HepG2 (cell line): ENCODE results near the gene SUPT4H1. TPM values are rescaled to one million over a fixed set of nuclear protein-coding genes. Genes with fewer than 3 reads are reported as not detected.

Source experiments
- ATAC-seq: fragments of 200-7000 bp; cut with Tn5 transposase; 3 replicates; pipeline ENCODE4 v1.9.1; 2020; ENCODE audit warnings: mild to moderate bottlenecking, moderate library complexity
- BruUV-seq: library from RNA; stranded (reverse); fragments of 400-500 nt; replicated peaks from 2 replicates; lab custom pipeline; 2021; lab: Mats Ljungman, UMichigan
- CTCF ChIA-PET: fragments of 300-600 bp; formaldehyde crosslinking; extraction: SDS; loops from one replicate; lab custom pipeline; 2021; ENCODE audit warnings: low total read pairs, inconsistent platforms, low intra/inter-chr PET ratio; lab: Yijun Ruan, JAX
- POLR2A ChIA-PET: fragments of 350-600 bp; sonication (Branson Sonifier 250); formaldehyde crosslinking; loops from one replicate; lab custom pipeline; 2020; ENCODE audit warnings: antibody characterized with exemption, inconsistent platforms; lab: Yijun Ruan, JAX
- DNase-seq: peaks from one replicate; pipeline ENCODE4 v3.0.0-alpha.2; 2015; ENCODE audit warnings: low spot score
- FAIRE-seq: peaks from 3 replicates; lab custom pipeline; 2011; peaks lifted over from hg19 to GRCh38; lab: Jason Lieb, UNC
- H2AFZ ChIP-seq: one replicate; pipeline ENCODE4 v1.6.1; 2011; ENCODE audit warnings: low read length, inconsistent platforms
- H3K27ac ChIP-seq: fragments of 300-600 bp; 3 replicates; pipeline ENCODE4 v1.8.0; 2011; ENCODE audit warnings: mixed run types, mild to moderate bottlenecking, mixed read lengths, low read length, inconsistent platforms; ENCODE audit not compliant: insufficient read depth; ENCODE audit errors: extremely low read length
- H3K27me3 ChIP-seq, 2 experiments: fragments of 200-600 bp in 1 of 2; 2 replicates in 1 of 2; 3 replicates in 1 of 2; pipeline versions ENCODE4 v1.6.0 to v1.8.0; 2011; ENCODE audit warnings: low read length in 2 of 2, mild to moderate bottlenecking in 2 of 2, moderate library complexity in 2 of 2, inconsistent platforms in 1 of 2; ENCODE audit not compliant: insufficient read depth in 2 of 2, control insufficient read depth in 1 of 2
- H3K36me3 ChIP-seq, 2 experiments: fragments of 200-600 bp in 1 of 2; replicated peaks in 1 of 2; 2 replicates in 1 of 2; 3 replicates in 1 of 2; pipeline versions ENCODE4 v1.5.1 to v1.8.0; 2011; ENCODE audit warnings: low read length in 2 of 2, inconsistent platforms in 1 of 2; ENCODE audit not compliant: insufficient read depth in 2 of 2, control insufficient read depth in 1 of 2
- H3K4me1 ChIP-seq: 2 replicates; pipeline ENCODE4 v1.5.1; 2012; ENCODE audit warnings: low read length, inconsistent platforms; ENCODE audit not compliant: insufficient read depth
- H3K4me2 ChIP-seq: 2 replicates; pipeline ENCODE4 v1.6.0; 2011; ENCODE audit warnings: low read depth, low read length, inconsistent platforms
- H3K4me3 ChIP-seq, 3 experiments: fragments of 200-600 bp in 1 of 3; sonication (generic), shearing (Covaris generic) in 1 of 3; replicated peaks in 1 of 3; 2 replicates each; pipeline ENCODE4 v1.5.1; 2011 to 2016; ENCODE audit warnings: low read length in 3 of 3, inconsistent platforms in 2 of 3, low read depth in 2 of 3, mild to moderate bottlenecking in 2 of 3, control low read depth in 1 of 3, mixed read lengths in 1 of 3; ENCODE audit not compliant: insufficient read depth in 1 of 3
- H3K79me2 ChIP-seq: one replicate; pipeline ENCODE4 v1.6.1; 2011; ENCODE audit warnings: low read length, inconsistent platforms; ENCODE audit not compliant: insufficient read depth
- H3K9ac ChIP-seq: 2 replicates; pipeline ENCODE4 v1.6.0; 2011; ENCODE audit warnings: mild to moderate bottlenecking, low read depth, low read length, inconsistent platforms; ENCODE audit not compliant: insufficient read depth
- H3K9me3 ChIP-seq: 2 replicates; pipeline ENCODE4 v1.5.1; 2012; ENCODE audit warnings: mild to moderate bottlenecking, low read length
- H4K20me1 ChIP-seq: 2 replicates; pipeline ENCODE4 v1.6.0; 2011; ENCODE audit warnings: inconsistent platforms, mild to moderate bottlenecking, low read length, moderate library complexity; ENCODE audit not compliant: insufficient read depth
- ARNT2 ChIP-seq: sonication (generic); formaldehyde crosslinking; IDR thresholded peaks from 2 replicates; pipeline ENCODE4 v1.8.0; 2022; ENCODE audit warnings: mild to moderate bottlenecking, low read depth, missing genetic modification reagents, moderate library complexity
- EEA1 ChIP-seq: sonication (generic); formaldehyde crosslinking; IDR thresholded peaks from 2 replicates; pipeline ENCODE4 v1.5.1; 2020; ENCODE audit warnings: mild to moderate bottlenecking, missing genetic modification reagents, borderline replicate concordance
- HOXA9 ChIP-seq: sonication (generic); formaldehyde crosslinking; IDR thresholded peaks from 2 replicates; pipeline ENCODE4 v1.8.1; 2022; ENCODE audit warnings: missing genetic modification reagents, mild to moderate bottlenecking, moderate library complexity, borderline replicate concordance
- IKZF4 ChIP-seq: sonication (generic); formaldehyde crosslinking; IDR thresholded peaks from 2 replicates; pipeline ENCODE4 v1.5.1; 2020; ENCODE audit warnings: borderline replicate concordance, mild to moderate bottlenecking, low read depth, missing genetic modification reagents; ENCODE audit errors: not compliant biosample characterization
- JDP2 ChIP-seq: sonication (generic); formaldehyde crosslinking; IDR thresholded peaks from 2 replicates; pipeline ENCODE4 v1.8.1; 2022; ENCODE audit warnings: missing genetic modification reagents, borderline replicate concordance
- MATR3 ChIP-seq: sonication (generic); formaldehyde crosslinking; IDR thresholded peaks from 2 replicates; pipeline ENCODE4 v1.4.0; 2020; ENCODE audit warnings: missing genetic modification reagents
- NFATC3 ChIP-seq: sonication (generic); formaldehyde crosslinking; IDR thresholded peaks from 2 replicates; pipeline ENCODE4 v1.5.1; 2020; ENCODE audit warnings: mild to moderate bottlenecking, missing genetic modification reagents
- NFE2L1 ChIP-seq: sonication (generic); formaldehyde crosslinking; IDR thresholded peaks from 2 replicates; pipeline ENCODE4 v1.4.0; 2020; ENCODE audit warnings: missing genetic modification reagents, mild to moderate bottlenecking, borderline replicate concordance
- NR1H2 ChIP-seq: sonication (generic); formaldehyde crosslinking; IDR thresholded peaks from 2 replicates; pipeline ENCODE4 v1.8.1; 2022; ENCODE audit warnings: low read depth, missing genetic modification reagents, borderline replicate concordance
- RBM22 ChIP-seq: fragments of 200-400 bp; formaldehyde crosslinking; optimal IDR thresholded peaks from 2 replicates; pipeline ENCODE3; 2017; ENCODE audit warnings: mild to moderate bottlenecking, low read length, moderate library complexity
- SMARCE1 ChIP-seq: fragments of 450-650 bp; IDR thresholded peaks from 2 replicates; pipeline ENCODE4 v1.6.1; 2017; ENCODE audit warnings: borderline replicate concordance
- TRIM24 ChIP-seq: sonication (generic); formaldehyde crosslinking; IDR thresholded peaks from 2 replicates; pipeline ENCODE4 v1.8.0; 2022; ENCODE audit warnings: mild to moderate bottlenecking, missing genetic modification reagents
- ZNF251 ChIP-seq: sonication (generic); formaldehyde crosslinking; IDR thresholded peaks from 2 replicates; pipeline ENCODE4 v1.9.0; 2021; ENCODE audit warnings: mild to moderate bottlenecking, missing genetic modification reagents
- ZNF253 ChIP-seq: sonication (generic); formaldehyde crosslinking; IDR thresholded peaks from 2 replicates; pipeline ENCODE4 v1.8.0; 2022; ENCODE audit warnings: mild to moderate bottlenecking, missing genetic modification reagents, borderline replicate concordance
- WGBS: methylation state at CpG from one replicate; pipeline ENCODE4 v1.1.6; 2017; ENCODE audit warnings: low lambda C conversion rate; 5-methylcytosine and 5-hydroxymethylcytosine counted together
- in situ Hi-C: cut with HindIII; loops from 2 replicates; pipeline ENCODE4 v1.10.0; 2017; ENCODE audit warnings: low pct_unique_long_range_greater_than_20kb; ENCODE audit not compliant: extremely low pct_ligation_motif_present
- intact Hi-C: fragments of 100-400 bp; cut with micrococcal nuclease; formaldehyde crosslinking; loops from one replicate; pipeline ENCODE4 v1.10.0; 2022; ENCODE audit not compliant: unreplicated experiment
- polyA plus RNA-seq, 8 experiments: library from polyadenylated mRNA; depleted of rRNA in 3 of 8; stranded (reverse) in 7 of 8; unstranded in 1 of 8; fragments of >200 nt; fragmentation: Illumina TruSeq in 4 of 8; extraction: Trizol in 4 of 8; gene quantifications; 2 replicates each; pipeline versions ENCODE4 v1.2.1 to v1.2.3, GENCODE V29; 2011 to 2016; ENCODE audit warnings: low read depth in 4 of 8, missing spikeins in 1 of 8, mixed read lengths in 1 of 8; ENCODE audit not compliant: insufficient read depth in 1 of 8
- total RNA-seq, 5 experiments: library from RNA; depleted of rRNA; stranded (reverse); fragments of >200 nt; fragmentation: Illumina TruSeq; extraction: Trizol; gene quantifications; 2 replicates each; pipeline ENCODE4 v1.2.3, GENCODE V29; 2016; ENCODE audit warnings: low read depth in 1 of 5
- TF ChIP-seq, protein P1 (sequence below): sonication (generic); formaldehyde crosslinking; IDR thresholded peaks from 2 replicates; pipeline ENCODE4; 2020; ENCODE audit warnings: missing genetic modification reagents, mild to moderate bottlenecking, borderline replicate concordance

SUPT4H1 gene
- total and polyA plus RNA-seq, 2 of the 13 experiments (the other 11 are each of a cell fraction or from before 2014, with no cell fraction given) = 155 to 244 TPM

DNA sequence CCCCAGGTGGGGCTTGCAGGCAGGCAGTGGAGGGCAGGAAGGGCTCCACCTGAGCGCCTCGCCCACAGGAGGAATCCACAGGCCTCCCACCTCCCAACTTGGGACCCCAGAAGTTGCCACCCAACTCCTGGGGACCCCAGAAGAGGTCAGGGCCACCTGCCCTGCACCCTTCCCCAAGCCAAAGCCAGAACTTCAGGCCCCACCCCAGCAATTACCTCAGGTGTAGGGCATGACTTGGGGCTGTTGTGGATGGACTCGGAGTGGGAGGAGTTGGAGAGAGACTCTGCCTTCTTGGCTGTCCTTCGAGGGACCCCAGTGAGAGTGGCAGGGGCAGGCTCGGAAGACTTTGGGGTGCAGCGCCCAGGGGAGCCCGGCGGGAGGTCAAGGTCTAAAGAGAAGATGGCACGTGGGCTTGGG, 33.9 kb downstream of the SUPT4H1 start:
- H4K20me1 ChIP-seq = no peaks in the 10 kb centered on the region
- ATAC-seq (no peak), FAIRE-seq (no peak), DNase-seq (no peak)
- intact Hi-C loops (no loop called here), in situ Hi-C loops (no loop called here)
- H3K9ac ChIP-seq = no peak overlapping the region
- TF ChIP-seq ZNF253 (CRISPR knock-in tag) = no peak
- TF ChIP-seq ARNT2 (CRISPR knock-in tag) = no peak
- no peak for TF ChIP-seq MATR3 (CRISPR knock-in tag)
- no peak for TF ChIP-seq SMARCE1
- TF ChIP-seq JDP2 (CRISPR knock-in tag) = no peak
- no peak for TF ChIP-seq NFE2L1 (CRISPR knock-in tag)
- TF ChIP-seq RBM22 = no peak
- no peak for TF ChIP-seq NR1H2 (CRISPR knock-in tag)
- TF ChIP-seq EEA1 (CRISPR knock-in tag) = no peak
- no peak for TF ChIP-seq NFATC3 (CRISPR knock-in tag)
- TF ChIP-seq HOXA9 (CRISPR knock-in tag) = no peak
- TF ChIP-seq ZNF251 (CRISPR knock-in tag) = no peak
- no peak for TF ChIP-seq TRIM24 (CRISPR knock-in tag)
- TF ChIP-seq, protein P1, sequence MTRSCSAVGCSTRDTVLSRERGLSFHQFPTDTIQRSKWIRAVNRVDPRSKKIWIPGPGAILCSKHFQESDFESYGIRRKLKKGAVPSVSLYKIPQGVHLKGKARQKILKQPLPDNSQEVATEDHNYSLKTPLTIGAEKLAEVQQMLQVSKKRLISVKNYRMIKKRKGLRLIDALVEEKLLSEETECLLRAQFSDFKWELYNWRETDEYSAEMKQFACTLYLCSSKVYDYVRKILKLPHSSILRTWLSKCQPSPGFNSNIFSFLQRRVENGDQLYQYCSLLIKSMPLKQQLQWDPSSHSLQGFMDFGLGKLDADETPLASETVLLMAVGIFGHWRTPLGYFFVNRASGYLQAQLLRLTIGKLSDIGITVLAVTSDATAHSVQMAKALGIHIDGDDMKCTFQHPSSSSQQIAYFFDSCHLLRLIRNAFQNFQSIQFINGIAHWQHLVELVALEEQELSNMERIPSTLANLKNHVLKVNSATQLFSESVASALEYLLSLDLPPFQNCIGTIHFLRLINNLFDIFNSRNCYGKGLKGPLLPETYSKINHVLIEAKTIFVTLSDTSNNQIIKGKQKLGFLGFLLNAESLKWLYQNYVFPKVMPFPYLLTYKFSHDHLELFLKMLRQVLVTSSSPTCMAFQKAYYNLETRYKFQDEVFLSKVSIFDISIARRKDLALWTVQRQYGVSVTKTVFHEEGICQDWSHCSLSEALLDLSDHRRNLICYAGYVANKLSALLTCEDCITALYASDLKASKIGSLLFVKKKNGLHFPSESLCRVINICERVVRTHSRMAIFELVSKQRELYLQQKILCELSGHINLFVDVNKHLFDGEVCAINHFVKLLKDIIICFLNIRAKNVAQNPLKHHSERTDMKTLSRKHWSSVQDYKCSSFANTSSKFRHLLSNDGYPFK (CRISPR knock-in tag) = no peak
- no peak for TF ChIP-seq IKZF4 (CRISPR knock-in tag)
- H3K4me2 ChIP-seq = no peak overlapping the region
- H3K4me3 ChIP-seq = no peak overlapping the region
- no peaks in the 10 kb centered on the region for H3K9me3 ChIP-seq
- no peak overlapping the region for H2AFZ ChIP-seq
- peaks cover 19% of the 10 kb centered on the region; the same call in 1 of the 2 replicates for H3K4me1 ChIP-seq
- peaks cover 19 to 70% of the 10 kb centered on the region in 2 experiments for H3K27me3 ChIP-seq
- no peak overlapping the region for H3K27ac ChIP-seq
- no peaks in the 10 kb centered on the region for H3K36me3 ChIP-seq
- WGBS = 54% methylated on average over 7 of the region's 9 CpGs
- no TSS peak for BruUV-seq
- no peaks in the 10 kb centered on the region for H3K79me2 ChIP-seq
- POLR2A ChIA-PET = interaction anchor here (1.0 to 2.6 kb wide), 8 partner anchors 10 to 98 kb away, joined by 3 to 35 read pairs (median 4); partner anchors contain the start of genes RNF43 and SUPT4H1
- CTCF ChIA-PET = interaction anchor here (1.5 to 5.0 kb wide), 3 partner anchors 10 to 130 kb away, joined by 9 to 121 read pairs (median 20); partner anchors contain the start of gene RNF43
